Peyer's patch (tissue), 4 donors: ENCODE results near the gene MIA2. TPM values are rescaled to one million over a fixed set of nuclear protein-coding genes. Genes with fewer than 3 reads are reported as not detected.
"Not testable (repeated sequence)": the region's sequence is repeated elsewhere in the genome, so short reads cannot be mapped to it uniquely, and the experiment has no call there.

Source experiments
- DNase-seq, 3 donors: peaks; one replicate each; pipeline ENCODE4 v3.0.0-alpha.2; 2017 to 2019
- H3K27ac ChIP-seq, 4 donors: fragments of 200-600 bp; sonication (generic); one replicate each; pipeline ENCODE4 v1.5.1; 2016 to 2019
- H3K27me3 ChIP-seq, 2 donors: fragments of 200-600 bp; sonication (generic); one replicate each; pipeline ENCODE4 v1.5.1; 2019
- H3K36me3 ChIP-seq, 3 donors: fragments of 200-600 bp; sonication (generic); one replicate each; pipeline ENCODE4 v1.5.1; 2016 to 2019
- H3K4me1 ChIP-seq, 4 donors: fragments of 200-600 bp; sonication (generic); one replicate each; pipeline ENCODE4 v1.5.1; 2016 to 2019
- H3K4me3 ChIP-seq, 4 donors: fragments of 200-600 bp; sonication (generic); 1 replicate in 3 of 4; 2 replicates in 1 of 4; pipeline ENCODE4 v1.5.1; 2016 to 2019; ENCODE audit warnings: mild to moderate bottlenecking in 1 of 4
- H3K9me3 ChIP-seq, 4 donors: fragments of 200-600 bp; sonication (generic); one replicate each; pipeline ENCODE4 v1.5.1; 2016 to 2019; ENCODE audit warnings: mild to moderate bottlenecking in 1 of 4
- CTCF ChIP-seq, 6 experiments: fragments of 450-650 bp in 4 of 6; fragments of 200-600 bp in 2 of 6; sonication (generic) in 1 of 6; IDR thresholded peaks; one replicate each; pipeline ENCODE4 v1.5.1; 2017 to 2019; ENCODE audit warnings: antibody characterized with exemption in 6 of 6, mild to moderate bottlenecking in 3 of 6, moderate library complexity in 1 of 6
- POLR2A ChIP-seq, 2 donors: fragments of 450-650 bp; IDR thresholded peaks; one replicate each; pipeline ENCODE4 v1.5.1; 2017; ENCODE audit warnings: antibody characterized with exemption in 2 of 2, mild to moderate bottlenecking in 2 of 2, moderate library complexity in 2 of 2
- total RNA-seq, 4 donors: library from RNA; depleted of rRNA; stranded (reverse); fragments of >200 nt; gene quantifications; one replicate each; pipeline ENCODE4 v1.1.0, GENCODE V29; 2016

MIA2 gene
- total RNA-seq, 4 donors from 2014 or later = 44.6 to 143 (median 128) TPM

GRCh38 chr14:39246618-39247017 is 12.9 kb downstream of the MIA2 start:
- Histone ChIP-seq H3K27me3 (no peaks in the 10 kb centered on the region), H3K27ac (no peak overlapping the region), H3K9me3 (no peaks in the 10 kb centered on the region), H3K4me3 (no peak overlapping the region), H3K36me3 (peaks cover 0 to 2% (median 0%) of the 10 kb centered on the region in 3 donors), H3K4me1 (no peaks in the 10 kb centered on the region)
- no peak for DNase-seq
- TF ChIP-seq CTCF (IDR thresholded peaks at IDR 0.05) (no peak), POLR2A (IDR thresholded peaks at IDR 0.05) (no peak)

- no peaks in the 10 kb centered on the region for H3K36me3 ChIP-seq
- H3K9me3 ChIP-seq = no peaks in the 10 kb centered on the region
- no peak overlapping the region for H3K4me3 ChIP-seq
- TF ChIP-seq CTCF (IDR thresholded peaks at IDR 0.05) (no peak), POLR2A (IDR thresholded peaks at IDR 0.05) (no peak)
- DNase-seq = no peak
- no peaks in the 10 kb centered on the region for H3K4me1 ChIP-seq
- no peaks in the 10 kb centered on the region for H3K27me3 ChIP-seq
- no peak overlapping the region for H3K27ac ChIP-seq
These were observed 13.5 kb downstream of the MIA2 start for GRCh38 chr14:39247256-39247655.

GRCh38 chr14:39251547-39251946 is 17.8 kb downstream of the MIA2 start:
- Histone ChIP-seq H3K27me3 (no peaks in the 10 kb centered on the region), H3K36me3 (no peaks in the 10 kb centered on the region), H3K4me1 (no peaks in the 10 kb centered on the region), H3K27ac (no peak overlapping the region), H3K9me3 (no peaks in the 10 kb centered on the region), H3K4me3 (no peak overlapping the region)
- TF ChIP-seq CTCF (IDR thresholded peaks at IDR 0.05) (no peak), POLR2A (IDR thresholded peaks at IDR 0.05) (no peak)
- DNase-seq = no peak

- H3K4me1 ChIP-seq, H3K9me3 ChIP-seq, H3K27me3 ChIP-seq, DNase-seq, H3K27ac ChIP-seq, H3K36me3 ChIP-seq, H3K4me3 ChIP-seq: not testable (repeated sequence)
These were observed 23.7 kb downstream of the MIA2 start for GRCh38 chr14:39257388-39257787.

GRCh38 chr14:39258782-39259545 is 25.2 kb downstream of the MIA2 start:
- H3K27me3 ChIP-seq = no peaks in the 10 kb centered on the region
- H3K36me3 ChIP-seq = no peaks in the 10 kb centered on the region
- H3K9me3 ChIP-seq = no peaks in the 10 kb centered on the region
- no peak for TF ChIP-seq CTCF (IDR thresholded peaks at IDR 0.05)
- no peak for TF ChIP-seq POLR2A (IDR thresholded peaks at IDR 0.05)
- H3K27ac ChIP-seq = no peak overlapping the region
- H3K4me1 ChIP-seq = no peaks in the 10 kb centered on the region
- no peak for DNase-seq
- H3K4me3 ChIP-seq = no peak overlapping the region

- not testable (repeated sequence) for H3K4me1 ChIP-seq, DNase-seq, H3K27ac ChIP-seq, H3K4me3 ChIP-seq, H3K9me3 ChIP-seq, H3K27me3 ChIP-seq, H3K36me3 ChIP-seq
These were observed 26.4 kb downstream of the MIA2 start for GRCh38 chr14:39260161-39260560.

- not testable (repeated sequence) for H3K36me3 ChIP-seq
- peaks cover 0 to 12% (median 3%) of the 10 kb centered on the region in 4 donors for H3K4me1 ChIP-seq
These were observed 28.5 kb downstream of the MIA2 start for GRCh38 chr14:39262214-39262613.

More at GRCh38 chr14:39262214-39262613, 28.5 kb downstream of the MIA2 start:
- not testable (repeated sequence) for H3K4me3 ChIP-seq, DNase-seq, H3K27me3 ChIP-seq, H3K27ac ChIP-seq, H3K9me3 ChIP-seq
